Gastrocnemius medialis (tissue), 4 donors: ENCODE data around the gene SLX4IP.

Experiments
- POLR2A ChIP-seq, 2 donors: fragments of 450-650 bp; IDR thresholded peaks; one replicate each; pipeline ENCODE4 v1.6.1; 2017; ENCODE audit warnings: antibody characterized with exemption in 2 of 2, mild to moderate bottlenecking in 2 of 2, moderate library complexity in 2 of 2
- TF ChIP-seq, protein P1 (sequence below), 5 experiments: fragments of 450-650 bp in 3 of 5; fragments of 200-600 bp in 2 of 5; sonication (generic) in 2 of 5; IDR thresholded peaks in 4 of 5; conservative IDR thresholded peaks in 1 of 5; 1 replicate in 4 of 5; 2 replicates in 1 of 5; pipeline ENCODE4 v1.5.1; 2016 to 2019; ENCODE audit warnings: antibody characterized with exemption in 5 of 5, mild to moderate bottlenecking in 3 of 5, moderate library complexity in 3 of 5

DNA sequence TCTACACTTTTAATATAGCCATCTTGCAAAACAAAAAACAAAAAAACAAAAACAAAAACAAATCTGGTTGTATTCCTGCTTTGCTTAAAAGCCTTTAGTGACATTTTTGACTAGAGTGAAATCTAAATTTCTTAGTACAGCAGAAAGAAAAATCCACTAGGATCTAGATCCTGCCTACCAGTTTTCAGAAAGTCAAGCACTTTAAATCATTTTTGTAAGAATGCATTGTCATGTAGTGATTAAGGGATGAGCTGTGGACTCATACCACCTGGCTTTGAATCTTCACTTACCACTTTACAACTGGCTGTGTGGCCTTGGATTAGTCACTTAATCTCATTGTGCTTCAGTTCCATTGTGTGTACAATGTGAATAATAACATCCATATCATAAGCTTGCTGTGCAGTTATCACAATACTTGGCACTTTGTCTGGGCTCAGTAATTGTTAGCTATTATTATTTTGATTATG is 5.1 kb upstream of the SLX4IP start:
- TF ChIP-seq, protein P1, sequence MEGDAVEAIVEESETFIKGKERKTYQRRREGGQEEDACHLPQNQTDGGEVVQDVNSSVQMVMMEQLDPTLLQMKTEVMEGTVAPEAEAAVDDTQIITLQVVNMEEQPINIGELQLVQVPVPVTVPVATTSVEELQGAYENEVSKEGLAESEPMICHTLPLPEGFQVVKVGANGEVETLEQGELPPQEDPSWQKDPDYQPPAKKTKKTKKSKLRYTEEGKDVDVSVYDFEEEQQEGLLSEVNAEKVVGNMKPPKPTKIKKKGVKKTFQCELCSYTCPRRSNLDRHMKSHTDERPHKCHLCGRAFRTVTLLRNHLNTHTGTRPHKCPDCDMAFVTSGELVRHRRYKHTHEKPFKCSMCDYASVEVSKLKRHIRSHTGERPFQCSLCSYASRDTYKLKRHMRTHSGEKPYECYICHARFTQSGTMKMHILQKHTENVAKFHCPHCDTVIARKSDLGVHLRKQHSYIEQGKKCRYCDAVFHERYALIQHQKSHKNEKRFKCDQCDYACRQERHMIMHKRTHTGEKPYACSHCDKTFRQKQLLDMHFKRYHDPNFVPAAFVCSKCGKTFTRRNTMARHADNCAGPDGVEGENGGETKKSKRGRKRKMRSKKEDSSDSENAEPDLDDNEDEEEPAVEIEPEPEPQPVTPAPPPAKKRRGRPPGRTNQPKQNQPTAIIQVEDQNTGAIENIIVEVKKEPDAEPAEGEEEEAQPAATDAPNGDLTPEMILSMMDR (IDR thresholded peaks at IDR 0.05 in 4 of 5, conservative IDR thresholded peaks at IDR 0.05 in 1 of 5): no peak
- TF ChIP-seq POLR2A (IDR thresholded peaks at IDR 0.05): no peak
